ENCODE data around the gene LPCAT3.

GRCh38 chr12:7038591-7038990 lies 20.3 kb upstream of the LPCAT3 start:
- TF ChIP-seq CTCF (IDR thresholded peaks at IDR 0.05) (no peak), POLR2A (IDR thresholded peaks at IDR 0.05) (no peak)
